GM19240 (cell line): Measurements from ENCODE around the gene ABT1.
"Not testable (repeated sequence)": the region's sequence is repeated elsewhere in the genome, so short reads cannot be mapped to it uniquely, and the experiment has no call there.

Experiments
- DNase-seq: peaks from one replicate; pipeline ENCODE4 v3.0.0; 2011; ENCODE audit warnings: low spot score; ENCODE audit not compliant: insufficient read length

Gene ABT1

GRCh38 chr6:26596579-26597388 is at the start of gene ABT1:
Gene ABT1 (plus strand): TSS chr6:26596953. CDS start chr6:26596983, 30 bp downstream.
- DNase-seq: peak; percentile 72

- not testable (repeated sequence) for DNase-seq
Measured at GRCh38 chr6:26547363-26547762, 49.4 kb upstream of the ABT1 start.

GRCh38 chr6:26550250-26550993 is 46.3 kb upstream of the ABT1 start:
- DNase-seq: no peak

GRCh38 chr6:26552205-26552604 is 44.5 kb upstream of the ABT1 start:
- DNase-seq: no peak

GRCh38 chr6:26552640-26553188 is 44.0 kb upstream of the ABT1 start:
- DNase-seq: no peak

- no peak for DNase-seq
Measured at GRCh38 chr6:26553264-26553634, 43.5 kb upstream of the ABT1 start.

GRCh38 chr6:26553635-26554446 is 42.9 kb upstream of the ABT1 start:
- no peak for DNase-seq

- no peak for DNase-seq
Measured at GRCh38 chr6:26554447-26554696, 42.4 kb upstream of the ABT1 start.

- DNase-seq: no peak
Measured at GRCh38 chr6:26554697-26555504, 41.9 kb upstream of the ABT1 start.

- no peak for DNase-seq
Measured at GRCh38 chr6:26555505-26556262, 41.1 kb upstream of the ABT1 start.

- no peak for DNase-seq
Measured at GRCh38 chr6:26556263-26557070, 40.3 kb upstream of the ABT1 start.

- DNase-seq: no peak
Measured at GRCh38 chr6:26561533-26562466, 35.0 kb upstream of the ABT1 start.

GRCh38 chr6:26563488-26563887 is 33.3 kb upstream of the ABT1 start:
- DNase-seq: no peak

- no peak for DNase-seq
Measured at GRCh38 chr6:26568601-26569432, 27.9 kb upstream of the ABT1 start.

- DNase-seq: no peak
Measured at GRCh38 chr6:26569433-26569764, 27.4 kb upstream of the ABT1 start.

GRCh38 chr6:26570027-26570809 is 26.5 kb upstream of the ABT1 start:
- no peak for DNase-seq
